Posterior vena cava (tissue), 2 donors: Measurements from ENCODE around the gene RBM7. TPM values are rescaled to one million over a fixed set of nuclear protein-coding genes. Genes with fewer than 3 reads are reported as not detected.

ENCODE experiments used
- DNase-seq: peaks from one replicate; pipeline ENCODE4 v3.0.0-alpha.2; 2020; ENCODE audit warnings: low spot score
- intact Hi-C, 2 donors: fragments of 100-400 bp; cut with DNase I; formaldehyde crosslinking; loops; one replicate each; pipeline versions ENCODE4 v1.14.1 to v1.14.2; 2022 to 2023
- total RNA-seq, 2 donors: library from RNA; stranded (reverse); fragmentation: NEBNext Ultra II Directional; extraction: Animal tissue kit (Norgen Biotek cat#: 25700); gene quantifications; one replicate each; pipeline ENCODE4 v1.2.1, GENCODE V29; 2021
- donor health status: DM: yes; HTN: yes; CAD: no.
- donor health status: DM: yes; HTN: yes; CAD: no.

The RBM7 gene
- total RNA-seq, 2 donors from 2014 or later, result 21.0 to 23.2 TPM

DNA sequence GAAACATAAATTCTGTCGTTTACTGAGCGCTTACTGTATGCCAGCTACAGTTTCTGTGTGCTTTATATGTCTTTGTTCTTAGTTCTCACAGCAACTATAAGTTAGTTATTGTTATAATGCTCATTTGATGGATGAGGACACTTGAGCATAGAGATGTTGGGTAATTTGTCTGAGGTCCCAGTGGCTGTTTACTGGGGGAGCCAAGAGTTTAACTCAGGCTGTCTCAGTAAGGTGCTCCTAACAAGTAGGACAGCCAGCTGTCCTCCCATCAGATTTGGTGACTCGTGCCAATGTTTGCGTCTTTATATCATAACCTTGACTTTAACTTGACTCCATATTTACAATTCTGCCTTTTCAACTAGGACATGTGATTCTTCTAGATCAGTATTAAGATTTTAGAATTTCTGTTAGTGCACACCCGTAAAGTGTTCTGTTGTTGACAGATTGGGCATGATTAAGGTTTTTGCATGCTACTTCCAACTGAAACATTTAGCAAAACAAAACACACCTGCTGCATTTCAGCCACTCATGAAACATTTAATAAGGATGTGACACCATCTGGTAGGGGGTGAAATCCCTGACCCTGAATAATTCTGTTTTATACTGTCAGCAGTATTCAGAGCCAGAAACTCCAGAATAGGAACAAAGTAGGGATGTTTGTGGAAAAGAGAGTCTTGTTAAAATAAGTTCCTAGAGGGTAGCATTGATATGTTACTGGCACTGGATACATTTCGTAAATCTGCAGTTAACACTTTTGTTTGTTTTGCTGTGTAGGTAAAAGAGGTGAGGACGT lies 40.7 kb downstream of the RBM7 start:
- intact Hi-C loops, result no loop called here
- no peak for DNase-seq

DNA sequence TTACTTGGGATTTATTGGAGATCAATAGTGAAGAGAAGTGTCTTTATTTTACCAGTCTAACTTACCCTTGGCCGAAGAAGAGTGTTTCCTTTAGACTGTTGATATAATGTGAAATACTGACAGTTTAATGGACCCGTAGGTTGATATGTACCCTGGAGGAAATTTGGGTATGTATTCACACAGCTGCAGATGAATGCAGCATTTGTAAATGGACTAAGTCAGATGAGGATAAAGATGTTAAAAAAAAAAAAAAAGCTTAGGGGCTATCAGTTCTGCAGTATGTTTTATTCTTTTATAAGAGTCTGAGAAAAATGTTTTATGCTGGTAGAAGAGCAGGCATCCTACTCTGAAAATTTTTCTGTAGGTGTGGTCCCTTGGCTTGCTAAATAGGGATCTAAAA lies 41.5 kb downstream of the RBM7 start:
- intact Hi-C loops, result no loop called here
- DNase-seq, result no peak

DNA sequence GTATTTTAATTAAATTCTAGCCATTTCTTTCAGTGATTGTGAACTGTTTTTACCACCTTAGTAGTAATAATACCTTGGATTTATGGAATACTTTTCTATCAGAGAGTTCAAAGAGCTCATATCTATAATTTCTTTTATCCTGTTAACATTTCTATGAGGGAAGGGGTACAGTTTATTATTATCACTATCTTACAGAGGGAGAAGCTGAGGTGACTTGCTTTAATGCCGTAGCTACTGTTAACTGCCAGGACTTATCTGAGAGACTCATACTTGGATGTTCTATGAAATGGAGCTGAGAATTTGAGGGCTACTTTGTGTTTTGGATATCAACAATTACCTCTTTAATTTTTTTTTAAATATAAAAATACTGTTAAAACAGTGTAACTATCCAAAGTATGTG lies 42.1 kb downstream of the RBM7 start:
- intact Hi-C loops, result no loop called here
- no peak for DNase-seq

DNA sequence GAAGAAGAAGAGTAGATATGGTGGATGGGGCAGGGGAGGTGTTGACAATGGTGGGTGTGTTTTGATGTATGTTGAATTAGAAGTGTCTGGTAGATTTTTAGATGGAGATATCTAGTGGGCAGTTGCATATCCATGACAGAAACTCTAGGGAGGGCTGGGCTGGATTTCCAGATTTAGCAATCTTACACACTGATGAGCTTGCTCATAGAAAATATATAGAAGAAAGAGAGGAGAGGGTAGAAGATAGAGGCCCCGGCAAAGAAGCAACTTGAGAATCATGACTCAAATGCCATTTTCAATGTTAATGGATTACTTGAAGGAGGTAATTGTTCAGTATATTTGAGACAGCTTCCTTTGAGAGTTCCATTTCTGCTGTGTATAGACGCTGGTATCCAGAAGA lies 47.0 kb downstream of the RBM7 start:
- intact Hi-C loops, result no loop called here
- DNase-seq, result no peak

DNA sequence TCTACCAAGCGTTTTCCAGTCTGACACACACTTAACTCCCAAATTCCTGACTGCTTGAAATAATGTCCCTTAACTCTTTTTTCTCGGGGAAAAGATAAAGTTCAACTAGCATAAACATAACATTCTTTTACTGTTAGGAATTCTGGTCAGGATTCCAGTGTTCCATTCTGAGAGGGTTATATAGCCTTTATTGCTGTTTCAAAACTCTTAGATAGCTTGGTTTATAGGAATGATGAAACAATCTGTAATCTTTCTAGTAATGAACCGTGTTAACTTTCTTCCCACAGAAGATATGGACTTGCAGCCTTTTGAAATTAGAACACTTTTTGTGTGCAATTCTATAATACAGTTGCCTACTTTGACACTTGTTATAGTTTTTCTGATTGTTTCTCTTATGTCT lies 47.4 kb downstream of the RBM7 start:
- intact Hi-C loops, result no loop called here
- no peak for DNase-seq

DNA sequence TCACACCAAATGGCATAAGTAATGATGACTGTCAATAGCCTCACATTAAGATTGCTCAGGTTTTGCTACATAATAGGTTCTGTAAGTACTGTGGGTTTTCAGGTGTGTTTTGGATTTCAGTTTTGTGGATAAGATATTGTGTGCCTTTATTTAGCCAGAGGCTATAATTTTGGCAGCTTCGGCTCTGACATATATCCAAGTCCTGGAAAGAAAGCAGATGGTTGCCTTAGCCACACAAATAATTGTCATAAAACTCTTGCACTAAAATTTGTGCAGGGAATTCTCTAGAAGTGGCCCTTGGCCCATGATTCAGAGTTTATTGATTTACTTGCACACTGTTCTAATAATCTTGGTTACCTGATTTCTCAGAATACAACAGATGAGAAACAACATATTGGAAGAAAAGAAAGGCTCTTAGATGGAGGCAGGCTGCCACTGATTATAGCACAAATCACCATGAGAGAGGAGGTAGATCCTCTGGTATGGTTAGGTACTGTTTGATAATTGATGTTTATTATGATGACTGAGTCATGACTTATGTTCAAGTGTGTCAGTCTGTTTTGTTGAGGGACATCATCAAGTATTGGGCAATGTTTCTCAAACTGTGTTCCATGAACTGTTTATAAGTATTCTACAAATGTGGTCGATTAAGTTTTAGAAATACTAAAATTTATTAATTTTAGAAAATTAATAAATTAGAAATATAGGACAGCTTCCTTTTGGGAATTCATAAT lies 48.5 kb downstream of the RBM7 start:
- no peak for DNase-seq
- intact Hi-C loops, result no loop called here

DNA sequence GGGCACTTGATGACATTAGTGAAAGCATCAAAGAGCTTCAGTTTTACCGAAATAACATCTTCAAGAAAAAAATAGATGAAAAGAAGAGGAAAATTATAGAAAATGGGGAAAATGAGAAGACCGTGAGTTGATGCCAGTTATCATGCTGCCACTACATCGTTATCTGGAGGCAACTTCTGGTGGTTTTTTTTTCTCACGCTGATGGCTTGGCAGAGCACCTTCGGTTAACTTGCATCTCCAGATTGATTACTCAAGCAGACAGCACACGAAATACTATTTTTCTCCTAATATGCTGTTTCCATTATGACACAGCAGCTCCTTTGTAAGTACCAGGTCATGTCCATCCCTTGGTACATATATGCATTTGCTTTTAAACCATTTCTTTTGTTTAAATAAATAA lies 49.4 kb downstream of the RBM7 start:
- intact Hi-C loops, result no loop called here
- no peak for DNase-seq

DNA sequence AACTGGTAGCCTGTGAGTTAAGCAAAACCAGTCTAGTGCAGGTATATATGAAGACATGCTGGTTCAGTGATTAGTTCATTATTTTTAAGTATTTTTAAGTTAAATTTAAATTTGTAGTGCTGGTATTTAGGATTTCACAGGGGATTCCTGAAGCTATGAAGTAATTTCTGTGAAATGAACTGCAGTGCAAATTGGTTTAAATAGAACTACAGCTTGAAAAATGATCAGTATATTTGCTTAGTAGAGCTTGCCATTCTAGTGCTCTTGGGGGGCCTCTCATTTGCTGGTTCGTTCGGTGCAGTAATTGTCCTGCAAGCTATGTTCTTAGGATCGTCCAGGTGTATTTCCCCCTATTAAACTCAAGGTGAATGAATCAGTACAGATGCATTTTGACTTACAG lies 51.9 kb downstream of the RBM7 start:
- DNase-seq, result no peak
- intact Hi-C loops, result no loop called here

Other genes starting within 250 kb of the RBM7 start
- gene NNMT, start 104.3 kb upstream of the RBM7 start, total RNA-seq, result 100 to 1,000 TPM; 631 to 647 TPM
- 1 to 10 TPM; 2.4 to 4.1 TPM for gene C11orf71, start 155 bp upstream of the RBM7 start, total RNA-seq
- gene REXO2, start 38.8 kb downstream of the RBM7 start, total RNA-seq, result 100 to 1,000 TPM; 104 to 132 TPM
- not detected for gene NXPE1, start 159.2 kb downstream of the RBM7 start, total RNA-seq
- not detected for gene NXPE4, start 195.1 kb downstream of the RBM7 start, total RNA-seq